ENCODE measurements around the gene WIPI1. TPM values are rescaled to one million over a fixed set of nuclear protein-coding genes. Genes with fewer than 3 reads are reported as not detected.

Gene WIPI1
- polyA plus RNA-seq, 1 donor (not counting 4 experiments of a cell fraction or from before 2014, with no cell fraction given), result 49.4 TPM

DNA sequence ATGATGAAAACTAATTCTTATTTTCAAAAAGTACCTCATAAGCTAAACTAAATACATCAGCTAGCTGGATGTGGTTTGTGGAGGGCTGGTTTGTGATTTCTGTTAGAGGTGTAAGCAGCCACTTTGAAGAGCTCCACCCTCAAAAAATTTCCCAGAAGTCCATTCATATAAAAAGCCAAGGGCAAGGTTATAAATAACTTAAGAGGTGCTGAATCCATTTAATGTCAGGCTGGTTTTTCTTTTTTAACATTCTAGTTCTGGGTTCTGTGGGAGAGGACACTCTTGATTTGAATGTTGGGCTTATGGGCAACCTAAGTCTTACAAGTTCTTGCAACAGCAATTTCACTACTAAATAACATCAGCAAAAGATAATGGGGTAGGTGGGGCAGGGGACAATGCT lies 3.4 kb upstream of the WIPI1 start:
- H3K4me3 ChIP-seq (ENCODE audit: control insufficient read depth in 2 of 3, extremely low read depth in 1 of 3, insufficient read depth in 2 of 3, low read depth in 1 of 3, low read length in 3 of 3), result no peak overlapping the region
- TF ChIP-seq, protein P1, sequence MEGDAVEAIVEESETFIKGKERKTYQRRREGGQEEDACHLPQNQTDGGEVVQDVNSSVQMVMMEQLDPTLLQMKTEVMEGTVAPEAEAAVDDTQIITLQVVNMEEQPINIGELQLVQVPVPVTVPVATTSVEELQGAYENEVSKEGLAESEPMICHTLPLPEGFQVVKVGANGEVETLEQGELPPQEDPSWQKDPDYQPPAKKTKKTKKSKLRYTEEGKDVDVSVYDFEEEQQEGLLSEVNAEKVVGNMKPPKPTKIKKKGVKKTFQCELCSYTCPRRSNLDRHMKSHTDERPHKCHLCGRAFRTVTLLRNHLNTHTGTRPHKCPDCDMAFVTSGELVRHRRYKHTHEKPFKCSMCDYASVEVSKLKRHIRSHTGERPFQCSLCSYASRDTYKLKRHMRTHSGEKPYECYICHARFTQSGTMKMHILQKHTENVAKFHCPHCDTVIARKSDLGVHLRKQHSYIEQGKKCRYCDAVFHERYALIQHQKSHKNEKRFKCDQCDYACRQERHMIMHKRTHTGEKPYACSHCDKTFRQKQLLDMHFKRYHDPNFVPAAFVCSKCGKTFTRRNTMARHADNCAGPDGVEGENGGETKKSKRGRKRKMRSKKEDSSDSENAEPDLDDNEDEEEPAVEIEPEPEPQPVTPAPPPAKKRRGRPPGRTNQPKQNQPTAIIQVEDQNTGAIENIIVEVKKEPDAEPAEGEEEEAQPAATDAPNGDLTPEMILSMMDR (optimal IDR thresholded peaks at IDR 0.05 in 1 of 3, IDR thresholded peaks at IDR 0.05 in 1 of 3, conservative IDR thresholded peaks at IDR 0.05 in 1 of 3; ENCODE audit: extremely low read depth in 1 of 3, insufficient read depth in 2 of 3, low read length in 3 of 3), result no peak
- TF ChIP-seq EZH2 (IDR thresholded peaks at IDR 0.05; ENCODE audit: low read length), result no peak
- H2AFZ ChIP-seq (ENCODE audit: control insufficient read depth, low read length), result no peak overlapping the region
- no peak for DNase-seq (ENCODE audit: low read depth, low spot score)
- no peaks in the 10 kb centered on the region for H3K27me3 ChIP-seq (ENCODE audit: control insufficient read depth, extremely low read depth, insufficient read depth, low read length)
- H3K9me3 ChIP-seq (ENCODE audit: control insufficient read depth, low read depth, low read length), result no peaks in the 10 kb centered on the region
- no peak overlapping the region for H3K27ac ChIP-seq (ENCODE audit: control insufficient read depth, insufficient read depth, low read length)
- H3K9ac ChIP-seq (ENCODE audit: control insufficient read depth, extremely low read depth, insufficient read depth, low read length), result no peak overlapping the region
- dilution Hi-C loops (cut with MboI; ENCODE audit: extremely low pct_ligation_motif_present, low sequenced_read_pairs), result no loop called here
- H3K4me1 ChIP-seq (ENCODE audit: control insufficient read depth, extremely low read depth, insufficient read depth, low read length), result peaks cover 35% of the 10 kb centered on the region
- H3K79me2 ChIP-seq (ENCODE audit: control insufficient read depth, insufficient read depth, low read length), result no peaks in the 10 kb centered on the region
- H3K36me3 ChIP-seq (ENCODE audit: control insufficient read depth in 2 of 2, extremely low read depth in 1 of 2, insufficient read depth in 2 of 2, low read length in 2 of 2), result no peaks in the 10 kb centered on the region
- peaks cover under 1% of the 10 kb centered on the region for H3K9me1 ChIP-seq (ENCODE audit: control insufficient read depth, extremely low read depth, insufficient read depth, low read length)
- no peak for FAIRE-seq
- no peaks in the 10 kb centered on the region for H4K20me1 ChIP-seq (ENCODE audit: control insufficient read depth, extremely low read depth, insufficient read depth, low read length)
- no peak overlapping the region for H3K4me2 ChIP-seq (ENCODE audit: control insufficient read depth, extremely low read depth, insufficient read depth, low read depth, low read length)

DNA sequence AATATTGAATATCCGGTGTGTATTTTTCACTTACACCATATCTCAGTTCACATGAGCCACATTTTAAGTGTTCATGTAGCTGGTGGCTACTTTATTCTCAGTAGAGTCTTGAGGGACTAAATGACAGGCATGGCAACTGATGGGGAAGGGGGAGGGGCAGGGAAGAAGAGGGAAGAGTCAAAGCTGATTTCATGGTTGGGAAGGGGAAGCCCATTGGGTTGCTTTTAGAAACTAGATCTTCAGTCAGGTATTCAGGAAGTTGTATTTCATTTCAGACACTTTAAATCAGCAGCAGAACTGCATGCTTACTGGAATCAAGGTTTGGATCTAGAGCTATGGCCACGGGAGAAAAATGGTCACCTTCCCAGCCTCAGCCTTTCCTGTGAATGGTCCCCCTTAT lies 2.9 kb upstream of the WIPI1 start:
- Histone ChIP-seq H3K36me3 (ENCODE audit: control insufficient read depth in 2 of 2, extremely low read depth in 1 of 2, insufficient read depth in 2 of 2, low read length in 2 of 2) (no peaks in the 10 kb centered on the region), H2AFZ (ENCODE audit: control insufficient read depth, low read length) (no peak overlapping the region), H4K20me1 (ENCODE audit: control insufficient read depth, extremely low read depth, insufficient read depth, low read length) (no peaks in the 10 kb centered on the region), H3K27me3 (ENCODE audit: control insufficient read depth, extremely low read depth, insufficient read depth, low read length) (no peaks in the 10 kb centered on the region), H3K79me2 (ENCODE audit: control insufficient read depth, insufficient read depth, low read length) (no peaks in the 10 kb centered on the region), H3K4me1 (ENCODE audit: control insufficient read depth, extremely low read depth, insufficient read depth, low read length) (peaks cover 39% of the 10 kb centered on the region), H3K9me3 (ENCODE audit: control insufficient read depth, low read depth, low read length) (no peaks in the 10 kb centered on the region), H3K4me2 (ENCODE audit: control insufficient read depth, extremely low read depth, insufficient read depth, low read depth, low read length) (no peak overlapping the region), H3K9me1 (ENCODE audit: control insufficient read depth, extremely low read depth, insufficient read depth, low read length) (no peaks in the 10 kb centered on the region), H3K9ac (ENCODE audit: control insufficient read depth, extremely low read depth, insufficient read depth, low read length) (no peak overlapping the region), H3K4me3 (ENCODE audit: control insufficient read depth in 2 of 3, extremely low read depth in 1 of 3, insufficient read depth in 2 of 3, low read depth in 1 of 3, low read length in 3 of 3) (no peak overlapping the region), H3K27ac (ENCODE audit: control insufficient read depth, insufficient read depth, low read length) (no peak overlapping the region)
- DNase-seq (ENCODE audit: low read depth, low spot score) (no peak), FAIRE-seq (no peak)
- TF ChIP-seq EZH2 (IDR thresholded peaks at IDR 0.05; ENCODE audit: low read length), result no peak
- TF ChIP-seq, protein P1 (optimal IDR thresholded peaks at IDR 0.05 in 1 of 3, IDR thresholded peaks at IDR 0.05 in 1 of 3, conservative IDR thresholded peaks at IDR 0.05 in 1 of 3; ENCODE audit: extremely low read depth in 1 of 3, insufficient read depth in 2 of 3, low read length in 3 of 3), result no peak
- dilution Hi-C loops (cut with MboI; ENCODE audit: extremely low pct_ligation_motif_present, low sequenced_read_pairs), result no loop called here

Measured in keratinocyte (primary cell).